SU-DHL-6 (cell line): ENCODE data around the gene IFNA17.
"Not testable (repeated sequence)": the region's sequence is repeated elsewhere in the genome, so short reads cannot be mapped to it uniquely, and the experiment has no call there.

Experiments
- H2AFZ ChIP-seq: fragments of 200-600 bp; sonication (generic); 2 replicates; pipeline ENCODE4 v1.6.1; 2014; ENCODE audit warnings: low read depth, mild to moderate bottlenecking, moderate library complexity, mixed read lengths, antibody characterized with exemption, low read length; ENCODE audit not compliant: severe bottlenecking
- H3F3A ChIP-seq: fragments of 200-600 bp; shearing (Covaris generic); 2 replicates; pipeline ENCODE4 v1.6.0; 2016; ENCODE audit warnings: antibody characterized with exemption, mild to moderate bottlenecking; ENCODE audit not compliant: insufficient read depth
- H3K27ac ChIP-seq: fragments of 200-600 bp; sonication (generic); 2 replicates; pipeline ENCODE4 v1.5.1; 2016; ENCODE audit warnings: low read depth, mild to moderate bottlenecking, low read length, moderate library complexity, mixed read lengths
- H3K27me3 ChIP-seq: fragments of 200-600 bp; sonication (generic), shearing (Covaris generic); 2 replicates; pipeline ENCODE4 v1.6.0; 2014; ENCODE audit warnings: mild to moderate bottlenecking, low read length
- H3K36me3 ChIP-seq: fragments of 200-600 bp; sonication (generic); 2 replicates; pipeline ENCODE4 v1.6.1; 2014; ENCODE audit warnings: mild to moderate bottlenecking, low read length, mixed read lengths
- H3K4me2 ChIP-seq: fragments of 300-600, 200-600 bp; shearing (Covaris generic), sonication (generic); 2 replicates; pipeline ENCODE4 v1.6.0; 2014; ENCODE audit warnings: low read length, low read depth, mild to moderate bottlenecking; ENCODE audit not compliant: poor library complexity, severe bottlenecking
- H3K4me3 ChIP-seq: fragments of 200-600 bp; sonication (generic); 2 replicates; pipeline ENCODE4 v1.5.1; 2014; ENCODE audit warnings: antibody characterized with exemption, low read length, mild to moderate bottlenecking, mixed read lengths; ENCODE audit not compliant: insufficient read depth, poor library complexity, severe bottlenecking
- H3K79me2 ChIP-seq: fragments of 200-600 bp; sonication (generic); 2 replicates; pipeline ENCODE4 v1.6.1; 2014; ENCODE audit warnings: mild to moderate bottlenecking, low read length, moderate library complexity; ENCODE audit not compliant: insufficient read depth
- H3K9ac ChIP-seq: fragments of 200-600 bp; sonication (generic); 2 replicates; pipeline ENCODE4 v1.7.0; 2014; ENCODE audit warnings: mild to moderate bottlenecking, low read length
- H3K9me2 ChIP-seq: fragments of 200-600 bp; sonication (generic); replicated peaks from 2 replicates; pipeline ENCODE4 v1.6.1; 2014; ENCODE audit warnings: low read length; ENCODE audit not compliant: insufficient read depth
- H3K9me3 ChIP-seq: fragments of 200-600 bp; sonication (generic); 2 replicates; pipeline ENCODE4 v1.6.1; 2014; ENCODE audit warnings: low read length, mixed read lengths; ENCODE audit not compliant: insufficient read depth
- H4K20me1 ChIP-seq: fragments of 200-600 bp; sonication (generic); 2 replicates; pipeline ENCODE4 v1.6.1; 2014; ENCODE audit warnings: low read depth, mild to moderate bottlenecking, antibody characterized with exemption, low read length, moderate library complexity, mixed read lengths
- CTCF ChIP-seq: fragments of 200-600 bp; sonication (generic); IDR thresholded peaks from one replicate; pipeline ENCODE4 v1.5.1; 2017; ENCODE audit warnings: antibody characterized with exemption, mild to moderate bottlenecking, low read length, moderate library complexity; ENCODE audit not compliant: insufficient read depth, poor library complexity, severe bottlenecking
- EZH2phosphoT487 ChIP-seq: fragments of 200-600 bp; sonication (generic), shearing (Covaris generic); conservative IDR thresholded peaks from 2 replicates; pipeline ENCODE4 v1.6.1; 2018; ENCODE audit warnings: mild to moderate bottlenecking, antibody characterized with exemption, low read length, moderate library complexity, mixed read lengths

Gene IFNA17

GRCh38 chr9:21234153-21234687 is 6.2 kb upstream of the IFNA17 start:
- H3K4me2 ChIP-seq, result no peak overlapping the region
- H3K27ac ChIP-seq, result no peak overlapping the region
- H3K9me3 ChIP-seq, result no peaks in the 10 kb centered on the region
- TF ChIP-seq EZH2phosphoT487, result no peak
- no peaks in the 10 kb centered on the region for H3F3A ChIP-seq
- no peaks in the 10 kb centered on the region for H3K9me2 ChIP-seq
- no peak overlapping the region for H3K4me3 ChIP-seq
- H3K79me2 ChIP-seq, result no peaks in the 10 kb centered on the region
- H3K36me3 ChIP-seq, result no peaks in the 10 kb centered on the region
- H2AFZ ChIP-seq, result no peak overlapping the region
- no peaks in the 10 kb centered on the region for H4K20me1 ChIP-seq
- no peak overlapping the region for H3K9ac ChIP-seq
- no peaks in the 10 kb centered on the region for H3K27me3 ChIP-seq

- H3K9me3 ChIP-seq, result no peaks in the 10 kb centered on the region
- no peak overlapping the region for H3K9ac ChIP-seq
- no peak overlapping the region for H3K4me3 ChIP-seq
- H3K79me2 ChIP-seq, result no peaks in the 10 kb centered on the region
- no peak for TF ChIP-seq EZH2phosphoT487
- TF ChIP-seq CTCF, result no peak
- no peaks in the 10 kb centered on the region for H3K36me3 ChIP-seq
- no peaks in the 10 kb centered on the region for H3K27me3 ChIP-seq
- H3F3A ChIP-seq, result no peaks in the 10 kb centered on the region
- H3K9me2 ChIP-seq, result no peaks in the 10 kb centered on the region
- H3K4me2 ChIP-seq, result no peak overlapping the region
- no peak overlapping the region for H3K27ac ChIP-seq
- H2AFZ ChIP-seq, result no peak overlapping the region
- no peaks in the 10 kb centered on the region for H4K20me1 ChIP-seq
Observed at GRCh38 chr9:21233258-21233657, 5.2 kb upstream of the IFNA17 start.

GRCh38 chr9:21217211-21217610 is 10.8 kb downstream of the IFNA17 start, which contains the start of gene IFNA16:
Gene IFNA16 (minus strand): TSS chr9:21217311. CDS start chr9:21217305, 6 bp downstream.
- not testable (repeated sequence) for H3F3A ChIP-seq, H3K79me2 ChIP-seq, H3K27ac ChIP-seq, H3K4me3 ChIP-seq, H2AFZ ChIP-seq, H4K20me1 ChIP-seq, H3K9ac ChIP-seq, H3K9me3 ChIP-seq, H3K4me2 ChIP-seq, H3K27me3 ChIP-seq, H3K9me2 ChIP-seq, H3K36me3 ChIP-seq

GRCh38 chr9:21213411-21214326 is 14.4 kb downstream of the IFNA17 start:
- H3K36me3 ChIP-seq, H3K4me3 ChIP-seq, H3K4me2 ChIP-seq, H3K9ac ChIP-seq, H3K27me3 ChIP-seq, H3K9me2 ChIP-seq, H4K20me1 ChIP-seq, H3K27ac ChIP-seq, H2AFZ ChIP-seq, H3K9me3 ChIP-seq, H3F3A ChIP-seq, H3K79me2 ChIP-seq: not testable (repeated sequence)
- TF ChIP-seq CTCF, result peak; percentile 65

GRCh38 chr9:21212160-21212559 is 15.9 kb downstream of the IFNA17 start:
- not testable (repeated sequence) for H3K9me3 ChIP-seq, H3K9me2 ChIP-seq, H3K27ac ChIP-seq, H3K4me3 ChIP-seq, H3K27me3 ChIP-seq, H2AFZ ChIP-seq, H3K36me3 ChIP-seq, H4K20me1 ChIP-seq, H3K79me2 ChIP-seq, H3K9ac ChIP-seq, H3F3A ChIP-seq, H3K4me2 ChIP-seq

GRCh38 chr9:21210782-21211181 is 17.2 kb downstream of the IFNA17 start:
- H3K36me3 ChIP-seq, H3K9me2 ChIP-seq, H4K20me1 ChIP-seq, H2AFZ ChIP-seq, H3K79me2 ChIP-seq, H3K4me2 ChIP-seq, H3F3A ChIP-seq, H3K27me3 ChIP-seq, H3K4me3 ChIP-seq, H3K27ac ChIP-seq, H3K9me3 ChIP-seq, H3K9ac ChIP-seq: not testable (repeated sequence)
